T-cell (primary cell): ENCODE measurements around the gene SIX5. TPM values are rescaled to one million over a fixed set of nuclear protein-coding genes. Genes with fewer than 3 reads are reported as not detected.
"Not testable (repeated sequence)": the region's sequence is repeated elsewhere in the genome, so short reads cannot be mapped to it uniquely, and the experiment has no call there.

Experiments
- ATAC-seq, 4 experiments: fragments of 200-7000 bp in 3 of 4; fragments of 150-1000 bp in 1 of 4; cut with Tn5 transposase; replicated peaks in 1 of 4; 1 replicate in 3 of 4; 2 replicates in 1 of 4; pipeline ENCODE4 v1.10.0; 2021; ENCODE audit warnings: moderate library complexity in 3 of 4, mild to moderate bottlenecking in 2 of 4, moderate number of reproducible peaks in 1 of 4
- CTCF ChIA-PET, 2 donors: fragments of 300-600 bp; sonication (Branson Sonifier 250); formaldehyde crosslinking; loops; one replicate each; lab custom pipeline; 2022; ENCODE audit warnings: antibody characterized with exemption in 2 of 2; lab: Charles Lee
- POLR2A ChIA-PET, 2 donors: fragments of 300-600 bp; sonication (Branson Sonifier 250); formaldehyde crosslinking; loops; one replicate each; lab custom pipeline; 2022; ENCODE audit warnings: antibody characterized with exemption in 2 of 2; lab: Charles Lee
- DNase-seq, 35 experiments: peaks; one replicate each; pipeline versions ENCODE4 v3.0.0 to v3.0.0-alpha.2; 2013 to 2023
- H3K27ac ChIP-seq: one replicate; pipeline ENCODE4 v1.5.1; 2013; ENCODE audit warnings: low read length
- H3K27me3 ChIP-seq, 2 experiments: replicated peaks in 1 of 2; 1 replicate in 1 of 2; 2 replicates in 1 of 2; pipeline versions ENCODE4 v1.6.1 to v1.7.0; 2013; ENCODE audit warnings: low read length in 1 of 2, mixed read lengths in 1 of 2; ENCODE audit not compliant: control insufficient read depth in 2 of 2, insufficient read depth in 2 of 2; ENCODE audit errors: extremely low read depth in 1 of 2
- H3K36me3 ChIP-seq, 2 donors: 1 replicate in 1 of 2; 2 replicates in 1 of 2; pipeline versions ENCODE4 v1.6.1 to v1.7.0; 2013; ENCODE audit warnings: low read length in 1 of 2; ENCODE audit not compliant: control insufficient read depth in 2 of 2, insufficient read depth in 1 of 2; ENCODE audit errors: extremely low read depth in 1 of 2
- H3K4me1 ChIP-seq, 2 experiments: 1 replicate in 1 of 2; 2 replicates in 1 of 2; pipeline versions ENCODE4 v1.6.1 to v1.7.0; 2013; ENCODE audit warnings: low read length in 2 of 2, mixed read lengths in 1 of 2; ENCODE audit not compliant: insufficient read depth in 2 of 2, control insufficient read depth in 1 of 2; ENCODE audit errors: extremely low read depth in 1 of 2
- H3K4me3 ChIP-seq, 2 donors: 1 replicate in 1 of 2; 2 replicates in 1 of 2; pipeline versions ENCODE4 v1.5.1 to v1.7.0; 2013; ENCODE audit warnings: mild to moderate bottlenecking in 2 of 2, low read length in 1 of 2, moderate library complexity in 1 of 2; ENCODE audit not compliant: control insufficient read depth in 1 of 2; ENCODE audit errors: extremely low read depth in 1 of 2
- H3K9me3 ChIP-seq: 2 replicates; pipeline ENCODE4 v1.7.0; 2013
- H3K27ac Mint-ChIP-seq, 2 donors: one replicate each; pipeline ENCODE4 v1.8.0; 2020 to 2021; ENCODE audit warnings: mild to moderate bottlenecking in 2 of 2, mixed read lengths in 2 of 2
- H3K27me3 Mint-ChIP-seq, 2 donors: one replicate each; pipeline ENCODE4 v1.8.0; 2021 to 2022; ENCODE audit warnings: mixed read lengths in 2 of 2
- H3K36me3 Mint-ChIP-seq: one replicate; pipeline ENCODE4 v1.8.0; 2021; ENCODE audit warnings: mixed read lengths
- H3K4me1 Mint-ChIP-seq, 3 donors: one replicate each; pipeline ENCODE4 v1.8.0; 2020 to 2022; ENCODE audit warnings: mixed read lengths in 3 of 3, mild to moderate bottlenecking in 1 of 3
- H3K4me3 Mint-ChIP-seq, 3 donors: one replicate each; pipeline ENCODE4 v1.8.0; 2020 to 2022; ENCODE audit warnings: mild to moderate bottlenecking in 3 of 3, mixed read lengths in 3 of 3, moderate library complexity in 3 of 3
- H3K9me3 Mint-ChIP-seq, 3 donors: one replicate each; pipeline ENCODE4 v1.8.0; 2020 to 2022; ENCODE audit warnings: mixed read lengths in 3 of 3
- WGBS: methylation state at CpG from one replicate; pipeline ENCODE4 v1.1.5; 2013; ENCODE audit warnings: missing lambda C conversion rate; ENCODE audit not compliant: insufficient coverage; 5-methylcytosine and 5-hydroxymethylcytosine counted together
- total RNA-seq, 35 experiments: library from RNA in 6 of 35; stranded (reverse) in 6 of 35; fragments of 120-200 nt in 1 of 35; gene quantifications; one replicate each; pipeline versions ENCODE4 v1.2.1 to v1.2.4 and lab custom pipeline; 2013 to 2026

SIX5 gene
- total RNA-seq, 5 donors from 2014 or later (not counting 1 experiment from before 2014, with no cell fraction given): 0.89 to 2.1 (median 1.3) TPM

- peak; percentile 85 to 96 (median 91) for DNase-seq
- ChIA-PET CTCF (interaction anchor here (0.6 to 1.9 kb wide), 12 partner anchors 10 to 148 kb away, joined by 3 to 7 read pairs (median 4); partner anchors contain the start of genes DMWD (in 1 of the 2) and QPCTL (in 1 of the 2)), POLR2A (interaction anchor here (0.6 to 1.0 kb wide), 3 partner anchors 18 to 43 kb away, joined by 4 to 7 read pairs (median 6); partner anchors contain the start of gene QPCTL (in 1 of the 2))
- peak within 1 kb of the TSS; percentile 89 to 91 for H3K27ac Mint-ChIP-seq
- peak within 1 kb of the TSS; percentile 63 to 82 for H3K4me3 ChIP-seq
- 0% methylated on average over 26 of the region's 48 CpGs for WGBS
- H3K36me3 ChIP-seq: peaks cover 0 to 4% of the 10 kb centered on the region in 2 donors
- H3K27me3 ChIP-seq: no peaks in the 10 kb centered on the region
- peak within 1 kb of the TSS; percentile 82 to 95 (median 92) for H3K4me3 Mint-ChIP-seq
- H3K9me3 ChIP-seq: no peaks in the 10 kb centered on the region
- peaks cover 36 to 39% (median 38%) of the 10 kb centered on the region in 3 donors for H3K4me1 Mint-ChIP-seq
- H3K27ac ChIP-seq: peak within 1 kb of the TSS; percentile 64
- no peaks in the 10 kb centered on the region for H3K9me3 Mint-ChIP-seq
- peaks cover 9 to 37% of the 10 kb centered on the region in 2 experiments for H3K4me1 ChIP-seq
- H3K36me3 Mint-ChIP-seq: no peaks in the 10 kb centered on the region
- no peaks in the 10 kb centered on the region for H3K27me3 Mint-ChIP-seq
- peak; percentile 99 for ATAC-seq
Observed at GRCh38 chr19:45730368-45731288, 38.4 kb downstream of the SIX5 start, which contains the start of gene FBXO46. FBXO46 (minus strand) TSS chr19:45730896; CDS start chr19:45713495, 17,401 bp downstream.

- no peaks in the 10 kb centered on the region for H3K27me3 ChIP-seq
- Mint-ChIP-seq H3K36me3 (no peaks in the 10 kb centered on the region), H3K4me1 (peaks cover 36 to 39% (median 38%) of the 10 kb centered on the region in 3 donors), H3K27me3 (no peaks in the 10 kb centered on the region), H3K4me3 (peak overlapping the region; percentile 82 to 95 (median 92)), H3K9me3 (no peaks in the 10 kb centered on the region), H3K27ac (peak overlapping the region; percentile 60 to 91)
- H3K36me3 ChIP-seq: peaks cover 0 to 4% of the 10 kb centered on the region in 2 donors
- no peak for ATAC-seq
- H3K9me3 ChIP-seq: no peaks in the 10 kb centered on the region
- H3K4me1 ChIP-seq: peaks cover 9 to 37% of the 10 kb centered on the region in 2 experiments
- no peak for DNase-seq
- CTCF ChIA-PET: interaction anchor here (0.6 to 1.5 kb wide), 4 partner anchors 13 to 26 kb away, joined by 3 to 7 read pairs (median 4); no protein-coding TSS in a partner anchor
- WGBS: 19% methylated on average over 7 of the region's 10 CpGs
- H3K27ac ChIP-seq: peak overlapping the region; percentile 64
- peak overlapping the region; percentile 63 to 82 for H3K4me3 ChIP-seq
- POLR2A ChIA-PET: no interaction called here
Observed at GRCh38 chr19:45729800-45730290, 39.2 kb downstream of the SIX5 start.

- H3K4me1 Mint-ChIP-seq: peaks cover 41 to 44% (median 43%) of the 10 kb centered on the region in 3 donors
- H3K4me1 ChIP-seq: peaks cover 9 to 37% of the 10 kb centered on the region in 2 experiments
- H3K27me3 ChIP-seq, H3K9me3 Mint-ChIP-seq, H3K9me3 ChIP-seq, H3K36me3 Mint-ChIP-seq, H3K27me3 Mint-ChIP-seq, H3K27ac Mint-ChIP-seq, ATAC-seq, H3K36me3 ChIP-seq, H3K4me3 ChIP-seq, POLR2A ChIA-PET, DNase-seq, H3K27ac ChIP-seq: not testable (repeated sequence)
- 95% methylated on average over 11 of the region's 18 CpGs for WGBS
- CTCF ChIA-PET: interaction anchor here in 1 of 2 donors (0.6 kb wide), 1 partner anchor 8 kb away, joined by 5 read pairs; no protein-coding TSS in a partner anchor
- H3K4me3 Mint-ChIP-seq: peak overlapping the region in 1 of 3 donors; percentile 43
Observed at GRCh38 chr19:45728683-45729082, 40.4 kb downstream of the SIX5 start.

GRCh38 chr19:45720065-45720464 lies 49.0 kb downstream of the SIX5 start:
- H3K4me3 Mint-ChIP-seq, DNase-seq, H3K9me3 ChIP-seq, H3K27me3 ChIP-seq, H3K4me3 ChIP-seq, H3K9me3 Mint-ChIP-seq, H3K27ac ChIP-seq, POLR2A ChIA-PET, H3K27ac Mint-ChIP-seq, ATAC-seq, H3K27me3 Mint-ChIP-seq: not testable (repeated sequence)
- peaks cover 15% of the 10 kb centered on the region for H3K36me3 Mint-ChIP-seq
- CTCF ChIA-PET: interaction anchor here in 1 of 2 donors (0.6 kb wide), 1 partner anchor 9 kb away, joined by 5 read pairs; no protein-coding TSS in a partner anchor
- Histone ChIP-seq H3K4me1 (peaks cover 13 to 31% of the 10 kb centered on the region in 2 experiments), H3K36me3 (peaks cover 0 to 22% of the 10 kb centered on the region in 2 donors)
- WGBS: 97% methylated on average over 7 of the region's 11 CpGs
- peaks cover 43 to 45% (median 43%) of the 10 kb centered on the region in 3 donors for H3K4me1 Mint-ChIP-seq

GRCh38 chr19:45717983-45718650 lies 50.9 kb downstream of the SIX5 start:
- Histone ChIP-seq H3K27me3 (no peaks in the 10 kb centered on the region), H3K9me3 (no peaks in the 10 kb centered on the region), H3K27ac (peak overlapping the region; percentile 88), H3K4me1 (peaks cover 13 to 31% of the 10 kb centered on the region in 2 experiments), H3K4me3 (peak overlapping the region; percentile 73 to 82), H3K36me3 (peaks cover 0 to 23% of the 10 kb centered on the region in 2 donors)
- peak in 1 of 35 experiments; percentile 16 for DNase-seq
- Mint-ChIP-seq H3K9me3 (no peaks in the 10 kb centered on the region), H3K27ac (peak overlapping the region; percentile 98), H3K27me3 (no peaks in the 10 kb centered on the region), H3K4me3 (peak overlapping the region; percentile 93 to 98 (median 96)), H3K4me1 (peaks cover 42 to 47% (median 47%) of the 10 kb centered on the region in 3 donors), H3K36me3 (peaks cover 12% of the 10 kb centered on the region)
- POLR2A ChIA-PET: interaction anchor here in 1 of 2 donors (0.6 kb wide), 1 partner anchor 52 kb away, joined by 3 read pairs; no protein-coding TSS in a partner anchor
- 77% methylated on average over 9 of the region's 12 CpGs for WGBS
- CTCF ChIA-PET: interaction anchor here in 1 of 2 donors (0.5 to 3.8 kb wide), 5 partner anchors 12 to 145 kb away, joined by 3 to 30 read pairs (median 8); partner anchors contain the start of genes QPCTL, SIX5, SNRPD2 and SYMPK
- ATAC-seq: no peak
